ENCODE measurements around the gene GMPR2. TPM values are rescaled to one million over a fixed set of nuclear protein-coding genes. Genes with fewer than 3 reads are reported as not detected.

GMPR2 gene
- total and polyA plus RNA-seq, 2 of the 13 experiments (the other 11 are each of a cell fraction or from before 2014, with no cell fraction given): 210 to 273 TPM

DNA sequence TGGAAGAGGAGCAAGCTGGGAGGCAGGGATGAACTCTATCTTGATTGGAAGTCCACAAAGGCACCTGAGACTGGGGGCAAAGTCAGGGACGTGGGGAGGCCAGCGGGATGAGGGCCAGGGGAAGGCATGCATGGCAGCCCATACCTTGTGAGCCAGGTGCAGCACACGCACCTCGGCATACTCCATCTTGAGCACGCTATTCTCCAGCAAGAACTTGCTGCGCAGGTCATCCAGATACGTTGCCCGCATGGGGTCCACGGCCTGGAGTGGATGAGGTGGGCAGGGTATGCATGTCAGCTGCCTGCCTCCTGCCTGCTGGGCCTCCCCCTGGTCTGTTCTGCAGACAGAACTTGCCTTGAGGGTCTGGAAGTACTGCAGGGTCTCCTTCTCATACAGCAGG is 34.8 kb downstream of the GMPR2 start:
- Histone ChIP-seq H3K4me1 (ENCODE audit: insufficient read depth, low read length) (peaks cover 18% of the 10 kb centered on the region), H3K27me3 (ENCODE audit: control insufficient read depth in 1 of 2, insufficient read depth in 2 of 2, low read length in 2 of 2) (no peaks in the 10 kb centered on the region; a peak in 1 of 5 replicates), H2AFZ (ENCODE audit: low read length) (no peak overlapping the region), H3K9ac (ENCODE audit: insufficient read depth, low read depth, low read length) (no peak overlapping the region), H3K27ac (ENCODE audit: extremely low read length, insufficient read depth, low read length) (no peak overlapping the region), H3K9me3 (ENCODE audit: low read length) (no peaks in the 10 kb centered on the region), H3K36me3 (replicated peaks in 1 of 2; ENCODE audit: control insufficient read depth in 1 of 2, insufficient read depth in 2 of 2, low read length in 2 of 2) (peaks cover 19 to 38% of the 10 kb centered on the region in 2 experiments; a peak in 4 of 5 replicates), H3K4me2 (ENCODE audit: low read depth, low read length) (no peak overlapping the region), H4K20me1 (ENCODE audit: insufficient read depth, low read length) (no peaks in the 10 kb centered on the region), H3K4me3 (replicated peaks in 1 of 3; ENCODE audit: insufficient read depth in 1 of 3, low read depth in 2 of 3, low read length in 3 of 3) (no peak overlapping the region), H3K79me2 (ENCODE audit: insufficient read depth, low read length) (peaks cover 4% of the 10 kb centered on the region)
- no TSS peak for BruUV-seq (replicated peaks)
- no peak for ATAC-seq
- ChIA-PET POLR2A (interaction anchor here (6.1 to 16.5 kb wide), 2 partner anchors 11 to 27 kb away, joined by 254 to 435 read pairs; partner anchors contain the start of genes TGM1 and TINF2), CTCF (ENCODE audit: low intra/inter-chr PET ratio, low total read pairs) (no interaction called here)
- intact Hi-C loops (cut with micrococcal nuclease; ENCODE audit: unreplicated experiment): no loop called here
- no peak for TF ChIP-seq HIVEP1 (CRISPR knock-in tag; IDR thresholded peaks at IDR 0.05)
- 0 out of 2 replicates have a peak, but pooled peaks have one; percentile 35 for TF ChIP-seq RBFOX2 (IDR thresholded peaks at IDR 0.05; ENCODE audit: low read depth, low read length)
- in situ Hi-C loops (cut with HindIII; ENCODE audit: extremely low pct_ligation_motif_present, low pct_unique_long_range_greater_than_20kb): no loop called here
- no peak for FAIRE-seq
- DNase-seq (ENCODE audit: low spot score): no peak
- 94% methylated on average over 9 of the region's 9 CpGs for WGBS (ENCODE audit: low lambda C conversion rate)

DNA sequence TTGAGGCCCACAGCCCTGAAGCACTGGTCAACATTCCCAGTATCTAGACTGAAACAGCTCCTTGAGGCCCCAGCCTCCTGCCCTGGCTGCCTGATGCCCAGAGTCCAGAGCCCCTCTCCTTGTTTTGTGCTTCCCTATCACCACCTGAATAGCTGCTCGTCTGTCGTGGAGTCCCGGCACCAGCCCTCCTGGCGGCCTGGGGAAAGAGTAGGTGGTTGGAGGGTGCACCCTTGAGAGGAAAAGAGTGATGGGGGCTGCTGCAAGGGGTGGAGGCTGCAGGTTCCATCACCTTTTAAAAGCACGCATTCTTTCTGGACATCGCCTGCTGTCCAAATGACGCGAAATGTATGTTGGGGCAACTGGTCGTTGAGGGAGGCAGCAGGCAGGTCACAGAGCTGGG is 35.5 kb downstream of the GMPR2 start:
- DNase-seq (ENCODE audit: low spot score): no peak
- H3K36me3 ChIP-seq (replicated peaks in 1 of 2; ENCODE audit: control insufficient read depth in 1 of 2, insufficient read depth in 2 of 2, low read length in 2 of 2): peaks cover 19 to 38% of the 10 kb centered on the region in 2 experiments; a peak in 4 of 5 replicates

More for the DNA sequence above, 35.5 kb downstream of the GMPR2 start:
- no peak overlapping the region for H3K9ac ChIP-seq (ENCODE audit: insufficient read depth, low read depth, low read length)
- TF ChIP-seq TCF12 (IDR thresholded peaks at IDR 0.05): no peak
- TF ChIP-seq TCF12 (CRISPR knock-in tag; IDR thresholded peaks at IDR 0.05): no peak
- TF ChIP-seq POLR2G (IDR thresholded peaks at IDR 0.05; ENCODE audit: low read depth, low read length): peak; percentile 26; the same call in 1 of the 2 replicates
- TF ChIP-seq MTF2 (CRISPR knock-in tag; IDR thresholded peaks at IDR 0.05; ENCODE audit: borderline replicate concordance): no peak
- no peak for TF ChIP-seq ZFP36L2 (CRISPR knock-in tag; IDR thresholded peaks at IDR 0.05)
- 0 out of 2 replicates have a peak, but pooled peaks have one; percentile 6 for TF ChIP-seq NFKB2 (CRISPR knock-in tag; IDR thresholded peaks at IDR 0.05; ENCODE audit: borderline replicate concordance)
- WGBS (ENCODE audit: low lambda C conversion rate): 95% methylated on average over 9 of the region's 9 CpGs
- peaks cover 22% of the 10 kb centered on the region for H3K4me1 ChIP-seq (ENCODE audit: insufficient read depth, low read length)
- CTCF ChIA-PET (ENCODE audit: low intra/inter-chr PET ratio, low total read pairs): no interaction called here
- FAIRE-seq (no peak), ATAC-seq (no peak)
- no peak overlapping the region for H3K4me2 ChIP-seq (ENCODE audit: low read depth, low read length)
- H3K79me2 ChIP-seq (ENCODE audit: insufficient read depth, low read length): peaks cover 4% of the 10 kb centered on the region
- intact Hi-C loops (cut with micrococcal nuclease; ENCODE audit: unreplicated experiment): no loop called here
- H3K9me3 ChIP-seq (ENCODE audit: low read length): no peaks in the 10 kb centered on the region
- POLR2A ChIA-PET: interaction anchor here (0.6 to 16.5 kb wide), 4 partner anchors 12 to 174 kb away, joined by 3 to 435 read pairs (median 148); partner anchors contain the start of genes TGM1 and TINF2
- no peaks in the 10 kb centered on the region; a peak in 1 of 5 replicates for H3K27me3 ChIP-seq (ENCODE audit: control insufficient read depth in 1 of 2, insufficient read depth in 2 of 2, low read length in 2 of 2)
- in situ Hi-C loops (cut with HindIII; ENCODE audit: extremely low pct_ligation_motif_present, low pct_unique_long_range_greater_than_20kb): no loop called here
- no peak overlapping the region for H3K27ac ChIP-seq (ENCODE audit: extremely low read length, insufficient read depth, low read length)
- no peaks in the 10 kb centered on the region for H4K20me1 ChIP-seq (ENCODE audit: insufficient read depth, low read length)
- no peak overlapping the region for H3K4me3 ChIP-seq (replicated peaks in 1 of 3; ENCODE audit: insufficient read depth in 1 of 3, low read depth in 2 of 3, low read length in 3 of 3)
- no peak overlapping the region for H2AFZ ChIP-seq (ENCODE audit: low read length)
- BruUV-seq (replicated peaks): no TSS peak
